Mammary epithelial cell (primary cell): ENCODE measurements around the gene PEAK1.

Source experiments
- EZH2 ChIP-seq: IDR thresholded peaks from 2 replicates; pipeline ENCODE4 v1.6.1; 2012; ENCODE audit warnings: low read length, inconsistent platforms, borderline replicate concordance
- TF ChIP-seq, protein P1 (sequence below), 2 donors: IDR thresholded peaks in 1 of 2; conservative IDR thresholded peaks in 1 of 2; 2 replicates each; pipeline ENCODE4 v1.5.1; 2011 to 2012; ENCODE audit warnings: inconsistent platforms in 2 of 2, low read length in 2 of 2, mild to moderate bottlenecking in 2 of 2, control low read depth in 1 of 2, low read depth in 1 of 2; ENCODE audit not compliant: insufficient read depth in 1 of 2; ENCODE audit errors: extremely low read depth in 1 of 2

DNA sequence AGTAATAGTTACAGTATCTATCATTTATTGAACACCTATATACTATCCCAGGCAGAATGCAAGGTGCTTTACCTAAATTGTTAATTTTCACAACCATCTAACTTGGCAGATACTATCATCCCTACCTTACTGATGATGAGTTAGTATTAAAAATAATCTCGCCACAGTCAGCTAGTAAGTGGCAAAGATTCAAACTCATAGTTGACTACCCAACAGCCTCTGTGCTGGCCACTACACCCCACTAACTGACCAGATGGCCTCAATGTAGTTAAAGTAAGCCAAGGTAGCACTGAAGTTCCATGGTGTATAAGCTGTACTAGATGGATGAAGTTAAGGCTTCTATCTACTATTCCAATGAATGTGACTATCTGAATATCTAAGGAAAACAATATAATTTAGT lies 44.8 kb downstream of the PEAK1 start:
- TF ChIP-seq EZH2: no peak
- TF ChIP-seq, protein P1, sequence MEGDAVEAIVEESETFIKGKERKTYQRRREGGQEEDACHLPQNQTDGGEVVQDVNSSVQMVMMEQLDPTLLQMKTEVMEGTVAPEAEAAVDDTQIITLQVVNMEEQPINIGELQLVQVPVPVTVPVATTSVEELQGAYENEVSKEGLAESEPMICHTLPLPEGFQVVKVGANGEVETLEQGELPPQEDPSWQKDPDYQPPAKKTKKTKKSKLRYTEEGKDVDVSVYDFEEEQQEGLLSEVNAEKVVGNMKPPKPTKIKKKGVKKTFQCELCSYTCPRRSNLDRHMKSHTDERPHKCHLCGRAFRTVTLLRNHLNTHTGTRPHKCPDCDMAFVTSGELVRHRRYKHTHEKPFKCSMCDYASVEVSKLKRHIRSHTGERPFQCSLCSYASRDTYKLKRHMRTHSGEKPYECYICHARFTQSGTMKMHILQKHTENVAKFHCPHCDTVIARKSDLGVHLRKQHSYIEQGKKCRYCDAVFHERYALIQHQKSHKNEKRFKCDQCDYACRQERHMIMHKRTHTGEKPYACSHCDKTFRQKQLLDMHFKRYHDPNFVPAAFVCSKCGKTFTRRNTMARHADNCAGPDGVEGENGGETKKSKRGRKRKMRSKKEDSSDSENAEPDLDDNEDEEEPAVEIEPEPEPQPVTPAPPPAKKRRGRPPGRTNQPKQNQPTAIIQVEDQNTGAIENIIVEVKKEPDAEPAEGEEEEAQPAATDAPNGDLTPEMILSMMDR (conservative IDR thresholded peaks at IDR 0.05 in 1 of 2, IDR thresholded peaks at IDR 0.05 in 1 of 2; ENCODE audit: extremely low read depth in 1 of 2, insufficient read depth in 1 of 2, low read depth in 1 of 2, low read length in 2 of 2): no peak
